ENCODE data around the gene C6orf132.

Gene C6orf132

GRCh38 chr6:42090819-42091717, 51.4 kb downstream of the C6orf132 start:
- Histone ChIP-seq H3K36me3 (ENCODE audit: control insufficient read depth in 2 of 2, insufficient read depth in 2 of 2, low read length in 2 of 2) (peaks cover 0 to 8% of the 10 kb centered on the region in 2 donors), H3K4me3 (ENCODE audit: low read length in 2 of 2) (no peak overlapping the region), H3K9ac (ENCODE audit: low read length in 2 of 2) (no peak overlapping the region), H3K4me1 (ENCODE audit: control insufficient read depth, insufficient read depth, low read length) (no peaks in the 10 kb centered on the region), H3K9me3 (ENCODE audit: control insufficient read depth in 2 of 2, low read length in 2 of 2) (no peaks in the 10 kb centered on the region), H3K27ac (ENCODE audit: low read length) (no peak overlapping the region), H3K27me3 (ENCODE audit: control insufficient read depth in 1 of 2, insufficient read depth in 2 of 2, low read length in 2 of 2) (no peaks in the 10 kb centered on the region)

GRCh38 chr6:42088101-42088591, 54.3 kb downstream of the C6orf132 start:
- H3K4me3 ChIP-seq (ENCODE audit: low read length in 2 of 2) = no peak overlapping the region
- H3K9me3 ChIP-seq (ENCODE audit: control insufficient read depth in 2 of 2, low read length in 2 of 2) = no peaks in the 10 kb centered on the region
- H3K27me3 ChIP-seq (ENCODE audit: control insufficient read depth in 1 of 2, insufficient read depth in 2 of 2, low read length in 2 of 2) = no peaks in the 10 kb centered on the region
- no peaks in the 10 kb centered on the region for H3K4me1 ChIP-seq (ENCODE audit: control insufficient read depth, insufficient read depth, low read length)
- no peak overlapping the region for H3K9ac ChIP-seq (ENCODE audit: low read length in 2 of 2)
- no peak overlapping the region for H3K27ac ChIP-seq (ENCODE audit: low read length)
- peaks cover 3 to 13% of the 10 kb centered on the region in 2 donors for H3K36me3 ChIP-seq (ENCODE audit: control insufficient read depth in 2 of 2, insufficient read depth in 2 of 2, low read length in 2 of 2)

GRCh38 chr6:42086046-42087035, 56.1 kb downstream of the C6orf132 start:
- no peaks in the 10 kb centered on the region for H3K4me1 ChIP-seq (ENCODE audit: control insufficient read depth, insufficient read depth, low read length)
- peaks cover 3 to 13% of the 10 kb centered on the region in 2 donors for H3K36me3 ChIP-seq (ENCODE audit: control insufficient read depth in 2 of 2, insufficient read depth in 2 of 2, low read length in 2 of 2)
- no peaks in the 10 kb centered on the region for H3K27me3 ChIP-seq (ENCODE audit: control insufficient read depth in 1 of 2, insufficient read depth in 2 of 2, low read length in 2 of 2)
- no peak overlapping the region for H3K27ac ChIP-seq (ENCODE audit: low read length)
- H3K4me3 ChIP-seq (ENCODE audit: low read length in 2 of 2) = no peak overlapping the region
- H3K9me3 ChIP-seq (ENCODE audit: control insufficient read depth in 2 of 2, low read length in 2 of 2) = no peaks in the 10 kb centered on the region
- no peak overlapping the region for H3K9ac ChIP-seq (ENCODE audit: low read length in 2 of 2)

GRCh38 chr6:42084889-42085288, 57.5 kb downstream of the C6orf132 start:
- Histone ChIP-seq H3K4me1 (ENCODE audit: control insufficient read depth, insufficient read depth, low read length) (no peaks in the 10 kb centered on the region), H3K27me3 (ENCODE audit: control insufficient read depth in 1 of 2, insufficient read depth in 2 of 2, low read length in 2 of 2) (no peaks in the 10 kb centered on the region), H3K9ac (ENCODE audit: low read length in 2 of 2) (no peak overlapping the region), H3K9me3 (ENCODE audit: control insufficient read depth in 2 of 2, low read length in 2 of 2) (no peaks in the 10 kb centered on the region), H3K4me3 (ENCODE audit: low read length in 2 of 2) (no peak overlapping the region), H3K36me3 (ENCODE audit: control insufficient read depth in 2 of 2, insufficient read depth in 2 of 2, low read length in 2 of 2) (peaks cover 7 to 13% of the 10 kb centered on the region in 2 donors), H3K27ac (ENCODE audit: low read length) (no peak overlapping the region)

GRCh38 chr6:42083530-42083929, 58.9 kb downstream of the C6orf132 start:
- Histone ChIP-seq H3K27me3 (ENCODE audit: control insufficient read depth in 1 of 2, insufficient read depth in 2 of 2, low read length in 2 of 2) (no peaks in the 10 kb centered on the region), H3K9me3 (ENCODE audit: control insufficient read depth in 2 of 2, low read length in 2 of 2) (no peaks in the 10 kb centered on the region), H3K27ac (ENCODE audit: low read length) (no peak overlapping the region), H3K9ac (ENCODE audit: low read length in 2 of 2) (no peak overlapping the region), H3K4me3 (ENCODE audit: low read length in 2 of 2) (no peak overlapping the region), H3K36me3 (ENCODE audit: control insufficient read depth in 2 of 2, insufficient read depth in 2 of 2, low read length in 2 of 2) (peaks cover 7 to 18% of the 10 kb centered on the region in 2 donors), H3K4me1 (ENCODE audit: control insufficient read depth, insufficient read depth, low read length) (no peaks in the 10 kb centered on the region)

- no peak overlapping the region for H3K4me3 ChIP-seq (ENCODE audit: low read length in 2 of 2)
- no peak overlapping the region for H3K9ac ChIP-seq (ENCODE audit: low read length in 2 of 2)
- peaks cover 21 to 28% of the 10 kb centered on the region in 2 donors for H3K36me3 ChIP-seq (ENCODE audit: control insufficient read depth in 2 of 2, insufficient read depth in 2 of 2, low read length in 2 of 2)
- H3K9me3 ChIP-seq (ENCODE audit: control insufficient read depth in 2 of 2, low read length in 2 of 2) = no peaks in the 10 kb centered on the region
- no peak overlapping the region for H3K27ac ChIP-seq (ENCODE audit: low read length)
- H3K4me1 ChIP-seq (ENCODE audit: control insufficient read depth, insufficient read depth, low read length) = no peaks in the 10 kb centered on the region
- H3K27me3 ChIP-seq (ENCODE audit: control insufficient read depth in 1 of 2, insufficient read depth in 2 of 2, low read length in 2 of 2) = no peaks in the 10 kb centered on the region
Measured at GRCh38 chr6:42079941-42080464, 62.4 kb downstream of the C6orf132 start.

- Histone ChIP-seq H3K36me3 (ENCODE audit: control insufficient read depth in 2 of 2, insufficient read depth in 2 of 2, low read length in 2 of 2) (peaks cover 25 to 36% of the 10 kb centered on the region in 2 donors), H3K4me3 (ENCODE audit: low read length in 2 of 2) (no peak overlapping the region), H3K4me1 (ENCODE audit: control insufficient read depth, insufficient read depth, low read length) (no peaks in the 10 kb centered on the region), H3K9ac (ENCODE audit: low read length in 2 of 2) (no peak overlapping the region), H3K27me3 (ENCODE audit: control insufficient read depth in 1 of 2, insufficient read depth in 2 of 2, low read length in 2 of 2) (no peaks in the 10 kb centered on the region), H3K9me3 (ENCODE audit: control insufficient read depth in 2 of 2, low read length in 2 of 2) (no peaks in the 10 kb centered on the region), H3K27ac (ENCODE audit: low read length) (no peak overlapping the region)
Measured at GRCh38 chr6:42078386-42078785, 64.0 kb downstream of the C6orf132 start.

- H3K27ac ChIP-seq (ENCODE audit: low read length) = no peak overlapping the region
- no peaks in the 10 kb centered on the region for H3K9me3 ChIP-seq (ENCODE audit: control insufficient read depth in 2 of 2, low read length in 2 of 2)
- H3K9ac ChIP-seq (ENCODE audit: low read length in 2 of 2) = no peak overlapping the region
- H3K4me1 ChIP-seq (ENCODE audit: control insufficient read depth, insufficient read depth, low read length) = no peaks in the 10 kb centered on the region
- no peaks in the 10 kb centered on the region for H3K27me3 ChIP-seq (ENCODE audit: control insufficient read depth in 1 of 2, insufficient read depth in 2 of 2, low read length in 2 of 2)
- no peak overlapping the region for H3K4me3 ChIP-seq (ENCODE audit: low read length in 2 of 2)
- H3K36me3 ChIP-seq (ENCODE audit: control insufficient read depth in 2 of 2, insufficient read depth in 2 of 2, low read length in 2 of 2) = peaks cover 40 to 48% of the 10 kb centered on the region in 2 donors
Measured at GRCh38 chr6:42075159-42075838, 67.1 kb downstream of the C6orf132 start.

- Histone ChIP-seq H3K9me3 (ENCODE audit: control insufficient read depth in 2 of 2, low read length in 2 of 2) (no peaks in the 10 kb centered on the region), H3K36me3 (ENCODE audit: control insufficient read depth in 2 of 2, insufficient read depth in 2 of 2, low read length in 2 of 2) (peaks cover 53 to 59% of the 10 kb centered on the region in 2 donors), H3K4me3 (ENCODE audit: low read length in 2 of 2) (no peak overlapping the region), H3K27ac (ENCODE audit: low read length) (no peak overlapping the region), H3K9ac (ENCODE audit: low read length in 2 of 2) (no peak overlapping the region), H3K4me1 (ENCODE audit: control insufficient read depth, insufficient read depth, low read length) (no peaks in the 10 kb centered on the region), H3K27me3 (ENCODE audit: control insufficient read depth in 1 of 2, insufficient read depth in 2 of 2, low read length in 2 of 2) (no peaks in the 10 kb centered on the region)
Measured at GRCh38 chr6:42073287-42073686, 69.1 kb downstream of the C6orf132 start.
